Central memory CD8-positive, alpha-beta T cell (primary cell): ENCODE measurements around the gene MFF.

Experiments used
- ATAC-seq: fragments of 150-1000 bp; cut with Tn5 transposase; replicated peaks from 2 replicates; pipeline ENCODE4 v1.10.0; 2022; ENCODE audit warnings: mild to moderate bottlenecking, moderate FRiP score, moderate number of reproducible peaks; ENCODE audit not compliant: poor library complexity, severe bottlenecking; ENCODE audit errors: extremely low read depth
- DNase-seq, 2 donors: peaks; one replicate each; pipeline ENCODE4 v3.0.0; 2021; ENCODE audit warnings: low spot score in 2 of 2
- H3K27ac Mint-ChIP-seq: one replicate; pipeline ENCODE4 v1.8.0; 2022; ENCODE audit warnings: low read depth, mild to moderate bottlenecking, moderate library complexity, mixed read lengths
- H3K27me3 Mint-ChIP-seq: one replicate; pipeline ENCODE4 v1.8.0; 2022; ENCODE audit warnings: mixed read lengths
- H3K36me3 Mint-ChIP-seq: one replicate; pipeline ENCODE4 v1.8.0; 2022; ENCODE audit warnings: mild to moderate bottlenecking, moderate library complexity, mixed read lengths; ENCODE audit not compliant: insufficient read depth
- H3K4me1 Mint-ChIP-seq: one replicate; pipeline ENCODE4 v1.8.0; 2022; ENCODE audit warnings: mixed read lengths
- H3K4me3 Mint-ChIP-seq: one replicate; pipeline ENCODE4 v1.8.0; 2022; ENCODE audit warnings: mild to moderate bottlenecking, moderate library complexity, mixed read lengths
- H3K9me3 Mint-ChIP-seq: one replicate; pipeline ENCODE4 v1.8.0; 2022; ENCODE audit warnings: mixed read lengths

The MFF gene

DNA sequence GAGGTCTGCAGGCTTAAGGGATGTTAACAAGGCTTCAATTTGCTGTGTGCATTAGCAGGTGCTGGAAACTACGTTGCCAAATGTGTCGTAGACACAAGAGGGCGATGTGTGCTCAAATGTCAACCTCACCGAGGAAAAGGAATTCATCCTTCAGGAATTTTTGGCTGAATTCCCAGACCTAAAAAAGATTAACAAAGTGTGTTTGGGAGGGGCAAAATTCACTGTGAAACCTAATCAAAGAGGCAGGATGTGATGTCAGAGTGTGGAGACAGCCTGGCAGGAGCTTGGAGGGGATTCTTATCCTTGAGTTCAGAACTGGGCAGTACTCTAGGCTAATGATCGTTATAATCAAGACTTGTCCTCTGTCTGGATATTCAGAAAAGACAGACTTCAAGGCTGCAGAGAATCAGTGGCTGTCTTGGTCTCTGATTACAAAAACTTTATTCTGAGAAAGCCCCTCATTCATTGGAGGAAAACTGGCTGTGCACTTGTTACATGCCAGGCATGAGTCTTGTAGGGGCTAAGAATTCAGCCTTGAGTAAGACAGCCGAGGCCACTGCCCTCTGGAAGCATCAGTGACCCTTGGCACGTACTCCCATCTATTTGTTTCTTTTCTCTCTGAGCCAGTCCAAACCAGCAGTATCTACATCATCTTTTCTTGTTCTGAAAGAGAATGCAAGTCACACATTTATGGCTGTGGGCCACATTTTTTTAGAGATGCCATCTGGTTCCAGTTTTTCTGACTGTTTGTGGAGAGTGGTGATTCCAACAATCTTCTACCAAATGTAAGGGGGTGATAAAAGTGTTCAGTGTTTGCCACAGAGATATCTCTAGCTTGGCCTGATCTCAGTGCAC, 81.4 kb downstream of the MFF start:
- Mint-ChIP-seq H3K4me1 (no peaks in the 10 kb centered on the region), H3K4me3 (no peak overlapping the region), H3K36me3 (peaks cover 2% of the 10 kb centered on the region), H3K9me3 (no peaks in the 10 kb centered on the region), H3K27ac (no peak overlapping the region), H3K27me3 (peaks cover 19% of the 10 kb centered on the region)
- DNase-seq: no peak
- no peak for ATAC-seq
